Measurements from ENCODE around the gene TMEM79.

TMEM79 gene

GRCh38 chr1:156284112-156284511, at the start of gene TMEM79:
Gene TMEM79 (plus strand): TSS chr1:156284325. CDS start chr1:156285227, 902 bp downstream.
- no peak for DNase-seq

DNA sequence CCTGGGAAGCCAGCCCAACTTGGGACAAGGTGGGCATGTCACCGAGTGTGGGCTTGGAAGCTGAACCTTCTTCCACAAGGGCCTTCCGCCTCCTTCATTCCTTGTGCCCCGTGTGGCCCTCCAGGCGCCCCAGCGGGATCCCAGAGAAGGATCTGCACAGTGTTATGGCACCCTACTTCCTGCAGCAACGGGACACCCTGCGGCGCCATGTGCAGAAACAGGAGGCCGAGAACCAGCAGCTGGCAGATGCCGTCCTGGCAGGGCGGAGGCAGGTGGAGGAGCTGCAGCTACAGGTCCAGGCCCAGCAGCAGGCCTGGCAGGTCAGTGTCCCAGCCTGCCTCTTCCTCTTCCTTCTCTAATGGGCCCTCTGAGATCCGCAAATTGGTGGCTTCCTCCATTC, 48.0 kb upstream of the TMEM79 start:
- no peak for DNase-seq

DNA sequence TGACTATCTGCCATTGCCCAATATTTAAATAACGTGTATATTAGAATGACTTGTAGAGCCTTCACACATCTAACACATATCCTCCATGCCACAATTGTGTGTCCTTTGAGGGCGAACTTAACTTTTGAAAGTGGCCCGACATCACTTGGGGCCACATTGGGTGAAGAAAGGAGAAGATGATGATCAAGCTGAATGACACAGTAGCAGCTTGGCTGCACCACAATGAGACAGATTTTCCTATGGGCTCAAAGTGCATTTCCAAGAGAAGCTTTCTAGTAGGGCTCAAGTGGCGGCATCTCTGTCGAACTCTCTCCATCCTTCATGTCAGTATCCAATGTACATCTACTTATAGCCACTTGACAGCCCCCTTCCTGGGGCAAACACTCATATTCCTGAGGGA, 45.9 kb upstream of the TMEM79 start:
- DNase-seq, result no peak

- DNase-seq, result no peak
These were observed 42.8 kb upstream of the TMEM79 start for GRCh38 chr1:156241311-156241811.

- DNase-seq, result no peak
These were observed 42.2 kb upstream of the TMEM79 start, which contains the start of gene BGLAP for GRCh38 chr1:156241926-156242325. Gene BGLAP (plus strand): TSS chr1:156242184. CDS start chr1:156242232, 48 bp downstream.

GRCh38 chr1:156242738-156243137, 41.4 kb upstream of the TMEM79 start:
- no peak for DNase-seq

- DNase-seq, result no peak
These were observed 40.0 kb upstream of the TMEM79 start for GRCh38 chr1:156244126-156244525.

GRCh38 chr1:156244712-156245111, 39.4 kb upstream of the TMEM79 start:
- DNase-seq, result no peak

DNA sequence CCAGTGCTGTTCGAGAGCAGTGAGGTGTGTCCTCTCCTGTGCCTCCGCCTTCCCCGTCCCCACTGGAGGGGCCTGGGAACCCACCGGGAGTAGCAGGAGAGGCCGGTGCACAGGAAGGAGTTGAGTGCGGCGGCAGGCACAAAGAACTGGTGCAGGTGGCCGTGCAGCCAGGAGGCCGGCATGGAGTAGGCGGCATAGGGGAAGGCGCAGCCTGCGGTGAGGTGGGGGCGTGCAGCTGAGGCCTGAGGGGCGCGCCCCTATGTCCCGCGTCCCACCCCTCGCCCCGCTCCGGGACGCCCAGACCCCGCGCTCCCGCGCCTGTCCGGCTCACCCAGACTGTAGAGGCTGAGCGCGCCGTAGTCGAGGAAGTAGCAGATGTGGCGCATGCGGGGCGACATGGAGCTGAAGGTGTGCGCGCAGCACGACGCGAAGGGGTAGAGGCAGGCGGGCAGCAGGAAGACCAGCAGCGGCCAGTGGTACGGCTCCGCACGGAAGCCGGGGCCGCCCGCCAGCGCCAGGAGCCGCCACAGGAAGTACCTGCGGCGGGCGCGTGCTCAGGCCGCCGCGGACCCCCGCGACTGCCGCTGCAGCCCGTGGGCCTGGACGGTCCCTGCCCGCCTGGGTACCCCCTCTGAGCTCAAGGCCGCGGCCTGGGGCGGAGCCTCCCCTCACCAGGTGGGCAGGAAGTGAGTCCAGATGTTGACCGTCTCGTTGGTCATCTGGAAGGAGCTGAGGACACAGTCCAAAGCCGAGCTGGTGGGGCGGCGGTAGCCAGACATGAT, 38.5 kb upstream of the TMEM79 start:
- peak in 1 of 2 experiments; percentile 33 for DNase-seq

DNA sequence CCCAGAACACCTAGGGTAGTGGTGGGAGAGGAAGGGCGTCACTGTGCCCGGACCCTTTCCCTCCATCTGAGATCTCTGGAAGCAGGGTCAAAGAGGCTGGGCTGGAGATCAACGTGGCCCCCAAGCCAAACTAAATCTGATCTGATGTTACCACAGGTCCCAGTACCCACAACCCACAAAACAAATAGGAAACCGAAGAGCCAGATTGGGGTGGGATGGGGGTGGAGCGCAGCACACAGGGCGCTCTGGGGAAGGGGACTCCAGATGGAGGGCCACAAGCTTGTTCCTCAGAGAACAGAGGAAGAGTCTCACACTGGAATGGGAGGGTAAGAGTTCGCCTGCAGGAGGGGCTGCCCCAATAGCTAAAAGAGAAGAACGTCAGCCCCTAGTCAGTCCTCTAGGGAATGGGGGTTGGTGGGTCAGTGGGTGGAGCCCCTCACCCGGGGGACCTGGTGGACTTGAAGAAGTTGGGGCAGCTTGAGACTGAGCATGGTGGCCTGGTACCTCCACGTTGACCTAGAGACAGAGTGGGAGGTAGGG, 37.8 kb upstream of the TMEM79 start:
- DNase-seq, result peak in 1 of 2 experiments; percentile 20

DNA sequence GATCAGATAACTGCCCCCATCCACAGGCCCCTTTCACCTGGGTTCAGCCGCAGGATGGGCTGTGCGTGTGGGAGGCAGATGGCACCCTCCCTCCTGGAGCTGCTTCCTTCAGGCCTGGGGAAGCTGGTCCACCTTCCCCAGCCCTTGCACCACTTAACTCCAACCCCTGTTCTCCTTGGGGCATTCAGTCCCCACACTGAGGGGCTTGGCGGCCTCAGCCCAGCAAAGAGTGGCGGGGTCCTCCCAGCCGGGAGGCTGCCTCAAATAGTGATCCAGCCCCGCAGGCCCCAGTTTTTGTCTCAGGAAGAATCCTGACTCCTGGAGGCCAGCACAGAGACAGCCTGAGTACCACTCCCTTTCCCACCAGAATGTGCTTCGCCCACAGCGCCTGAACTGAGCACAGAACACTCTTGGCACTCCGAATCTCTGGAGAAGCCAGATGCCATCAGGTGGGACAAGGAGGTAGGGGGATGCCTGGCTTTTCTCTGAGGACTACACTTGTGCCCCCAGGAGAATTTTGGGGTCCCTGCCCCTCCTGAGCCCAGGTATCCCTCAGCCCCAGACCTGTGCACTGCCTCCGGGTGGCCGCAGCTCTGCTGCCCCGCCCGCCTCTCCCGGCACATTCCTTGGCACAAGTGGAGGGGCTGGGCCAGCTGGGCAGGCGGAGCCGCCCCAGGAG, 37.2 kb upstream of the TMEM79 start:
- DNase-seq, result no peak

GRCh38 chr1:156247460-156248322, 36.4 kb upstream of the TMEM79 start, which contains the start of gene PAQR6:
Gene PAQR6 (minus strand): TSS chr1:156248056. CDS start chr1:156246731, 1,325 bp downstream.
- DNase-seq, result no peak

DNA sequence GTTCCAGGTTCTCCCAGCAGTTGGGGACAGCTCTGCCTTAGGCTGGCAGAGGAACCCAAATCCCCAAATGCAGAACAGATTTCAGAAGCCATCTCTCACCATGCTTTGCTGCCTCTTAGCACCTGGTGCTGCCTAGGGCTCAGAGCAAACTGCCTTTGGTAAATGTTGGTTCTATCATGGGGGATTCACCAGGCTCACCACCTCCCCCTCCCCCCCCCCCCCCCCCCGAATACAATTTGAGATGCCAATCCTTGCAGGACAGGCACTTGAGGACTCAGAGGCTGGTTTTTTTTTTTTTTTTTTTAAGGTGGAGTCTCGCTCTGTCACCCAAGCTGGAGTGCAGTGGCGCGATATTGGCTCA, 35.8 kb upstream of the TMEM79 start:
- no peak for DNase-seq

DNA sequence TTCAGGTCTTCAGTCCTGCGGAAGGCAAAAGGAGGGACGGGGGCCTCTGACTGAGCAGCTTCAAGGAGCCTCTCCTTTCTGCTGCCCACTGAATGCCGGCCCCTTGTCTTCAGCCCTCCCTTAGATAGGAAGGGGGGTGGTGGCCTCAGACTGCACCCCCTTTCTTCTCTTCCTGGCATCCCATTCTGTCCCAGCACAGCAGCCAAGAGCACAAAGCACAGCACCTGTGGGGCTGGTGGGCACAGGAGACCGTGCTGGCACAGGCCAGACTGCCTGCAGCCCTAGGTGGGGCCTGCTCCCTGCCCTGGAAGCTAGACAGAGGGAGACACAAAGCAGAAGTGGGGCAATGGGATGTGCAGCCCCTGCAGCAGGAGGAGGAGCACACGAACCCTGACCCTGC, 34.5 kb upstream of the TMEM79 start:
- DNase-seq, result no peak

DNA sequence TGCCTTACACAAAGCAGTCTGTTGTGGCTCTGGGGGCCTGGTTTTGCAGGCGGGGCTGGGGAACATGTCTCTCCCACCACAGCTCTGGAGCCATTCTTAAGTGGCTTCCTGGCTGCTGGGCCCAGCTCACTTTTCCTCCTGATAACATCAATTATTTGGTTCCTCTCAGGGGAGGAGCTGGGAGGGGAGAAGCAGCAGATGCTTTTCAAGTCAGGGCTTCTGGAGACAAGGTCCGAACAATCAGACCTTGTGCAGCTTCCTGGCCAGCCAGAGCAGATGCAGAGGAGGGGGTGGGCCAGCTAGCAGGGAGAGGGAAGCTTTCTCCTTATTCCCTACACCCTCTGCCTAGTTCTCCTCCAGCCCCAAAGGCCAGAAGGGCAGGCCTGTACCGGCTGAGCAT, 32.6 kb upstream of the TMEM79 start:
- DNase-seq, result peak; percentile 71 to 74

- DNase-seq, result no peak
These were observed 30.5 kb upstream of the TMEM79 start for GRCh38 chr1:156253634-156254033.

DNA sequence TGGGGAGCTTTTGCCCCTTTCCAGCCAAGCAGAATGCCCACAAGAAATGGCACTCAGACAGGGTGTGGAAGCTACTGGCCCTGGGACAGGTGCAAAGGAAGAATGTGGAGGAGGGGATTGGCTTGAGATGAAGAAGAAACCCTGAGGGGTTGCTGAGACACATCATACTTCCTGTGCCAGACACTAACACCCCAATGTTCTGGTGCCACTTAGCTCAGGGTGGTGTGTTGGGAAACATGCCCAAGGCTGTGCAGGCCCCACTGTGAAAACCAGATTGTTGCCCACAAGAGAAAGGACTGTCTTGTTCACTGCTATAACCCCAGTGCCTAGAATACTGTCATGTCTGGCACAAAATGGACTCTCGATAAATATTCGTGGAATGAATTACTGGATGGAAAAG, 26.4 kb upstream of the TMEM79 start:
- peak; percentile 79 to 89 for DNase-seq

DNA sequence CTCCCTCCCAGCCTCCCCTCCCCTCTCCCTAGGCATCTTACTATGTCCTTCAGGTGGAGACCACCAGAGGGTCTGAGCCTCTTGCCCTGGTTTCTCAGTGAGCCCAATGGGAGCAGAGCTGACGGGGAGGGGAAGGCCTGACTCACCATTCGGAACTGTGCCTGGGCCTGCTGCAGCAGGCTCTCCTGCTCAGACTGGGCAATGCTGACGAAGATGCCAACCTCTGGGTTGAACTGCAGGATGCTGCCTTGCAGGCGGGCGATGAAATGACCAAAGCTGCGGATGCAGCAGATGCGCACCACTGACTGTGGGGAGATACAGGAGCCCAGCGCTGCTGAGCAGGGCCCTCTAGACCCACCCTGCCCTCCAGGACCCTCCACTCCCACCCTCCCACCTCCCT, 25.3 kb upstream of the TMEM79 start:
- DNase-seq, result no peak

- peak; percentile 43 to 55 for DNase-seq
These were observed 24.3 kb upstream of the TMEM79 start for GRCh38 chr1:156259805-156260204.

DNA sequence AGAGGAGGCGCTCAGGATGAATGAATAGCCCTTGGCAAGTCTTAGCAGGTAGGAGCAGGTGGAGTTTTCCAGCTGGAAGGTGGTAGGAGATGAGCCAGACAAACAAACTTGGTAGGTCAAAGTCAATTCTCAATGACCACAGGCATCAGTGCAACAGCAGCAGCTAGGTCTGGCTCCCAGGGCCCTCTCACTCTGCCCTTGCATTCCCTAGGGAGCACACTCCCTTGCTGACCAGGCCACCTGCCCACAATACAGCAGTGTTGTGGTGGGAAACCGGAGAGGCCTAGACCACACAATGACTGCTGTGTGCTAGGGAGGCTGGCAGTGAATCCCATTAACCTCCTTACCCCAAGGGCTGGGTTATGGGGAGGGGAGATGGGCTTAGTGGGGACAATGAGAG, 23.2 kb upstream of the TMEM79 start:
- DNase-seq, result no peak

GRCh38 chr1:156262461-156263287, 21.5 kb upstream of the TMEM79 start:
- DNase-seq, result no peak

- DNase-seq, result no peak
These were observed 20.9 kb upstream of the TMEM79 start for GRCh38 chr1:156263288-156263655.
